Left ventricle myocardium inferior (tissue), 1 donor: ENCODE measurements around the gene MYRIP. TPM values are rescaled to one million over a fixed set of nuclear protein-coding genes. Genes with fewer than 3 reads are reported as not detected.
A peak's percentile ranks its signal among the peaks of the same experiment; 100 is the strongest.

Experiments used
- DNase-seq: peaks from one replicate; pipeline ENCODE4 v3.0.0-alpha.2; 2020
- H3K27ac ChIP-seq: fragments of 200-600 bp; replicated peaks from 2 replicates; pipeline ENCODE4 v1.8.0; 2021
- H3K27me3 ChIP-seq: fragments of 200-600 bp; 2 replicates; pipeline ENCODE4 v1.8.0; 2021; ENCODE audit warnings: low read depth
- H3K36me3 ChIP-seq: fragments of 200-600 bp; 2 replicates; pipeline ENCODE4 v1.8.0; 2021
- H3K4me1 ChIP-seq: fragments of 200-600 bp; 2 replicates; pipeline ENCODE4 v1.8.0; 2021
- H3K4me3 ChIP-seq: fragments of 200-600 bp; 2 replicates; pipeline ENCODE4 v1.8.0; 2021; ENCODE audit warnings: mild to moderate bottlenecking, moderate library complexity
- H3K9me3 ChIP-seq: fragments of 200-600 bp; replicated peaks from 2 replicates; pipeline ENCODE4 v1.8.0; 2021
- intact Hi-C: fragments of 100-400 bp; cut with micrococcal nuclease; formaldehyde crosslinking; loops from one replicate; pipeline ENCODE4 v1.11.0; 2022
- long read RNA-seq: library from polyadenylated mRNA; unstranded; transcript quantifications from one replicate; pipeline ENCODE4 v2.0.0, GENCODE V29; 2021
- total RNA-seq: library from RNA; stranded (reverse); fragmentation: NEBNext Ultra II Directional; extraction: Animal tissue kit (Norgen Biotek cat#: 25700); gene quantifications from one replicate; pipeline ENCODE4 v1.2.1, GENCODE V29; 2021
- TF ChIP-seq, protein P1 (sequence below): fragments of 200-600 bp; IDR thresholded peaks from 2 replicates; pipeline ENCODE4 v1.8.0; 2021; ENCODE audit warnings: antibody characterized with exemption, mild to moderate bottlenecking, borderline replicate concordance
- donor health status: DM: no; HTN: yes; CAD: no; lungs with severe emphysema.

Gene MYRIP
- total RNA-seq, result 1.5 TPM
- long read RNA-seq, full-length matches to known transcripts, result 1 of 4 reads
- long read RNA-seq, partial matches to known transcripts, result 1 of 4 reads
- long read RNA-seq, other reads (novel, unspliced or antisense), result 2 of 4 reads

DNA sequence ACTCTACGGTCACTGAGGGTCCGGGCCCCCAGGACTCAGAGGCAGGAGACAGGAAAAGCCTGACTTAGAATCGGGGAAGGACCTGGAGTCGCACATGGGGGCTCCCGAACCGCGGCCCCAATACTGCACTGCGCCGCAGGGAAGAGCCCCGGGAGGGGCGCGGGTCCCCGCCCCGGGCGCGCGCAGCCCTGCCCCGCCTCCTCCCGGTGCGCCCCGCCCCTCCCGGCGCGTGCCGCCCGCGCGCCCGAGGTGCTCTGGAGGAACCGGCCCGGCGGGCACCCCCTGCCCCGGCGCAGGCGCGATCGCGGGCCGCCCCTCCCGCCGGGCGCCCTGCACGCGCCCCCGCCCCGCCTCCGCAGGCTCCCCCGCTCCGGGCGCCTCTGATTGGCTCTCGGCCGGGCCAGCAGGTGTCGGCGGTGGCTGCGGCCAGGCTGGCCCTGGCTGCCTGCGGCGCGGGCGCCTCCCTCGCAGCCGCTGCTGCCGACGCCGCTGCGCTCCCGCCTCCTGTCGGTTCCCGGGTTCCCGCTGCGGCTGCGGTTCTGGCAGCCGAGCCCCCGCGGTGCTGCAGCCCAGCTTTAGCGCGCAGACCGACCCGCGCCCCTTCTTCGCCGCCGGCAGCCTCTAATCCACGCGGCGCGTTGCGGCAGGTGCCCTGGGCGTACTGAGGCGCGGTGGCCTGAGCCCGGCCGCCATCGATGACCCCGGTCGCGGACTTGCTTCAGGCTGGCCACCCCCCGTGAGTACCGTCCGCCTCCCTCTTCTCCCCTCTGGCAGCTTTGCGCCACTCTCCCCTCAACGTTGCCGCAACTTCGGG, at the start of gene MYRIP:
TSS of gene MYRIP (plus strand) at position 429 of the 814 bp plus-strand sequence. CDS start 91,208 bp downstream, outside the sequence.
- TF ChIP-seq, protein P1, sequence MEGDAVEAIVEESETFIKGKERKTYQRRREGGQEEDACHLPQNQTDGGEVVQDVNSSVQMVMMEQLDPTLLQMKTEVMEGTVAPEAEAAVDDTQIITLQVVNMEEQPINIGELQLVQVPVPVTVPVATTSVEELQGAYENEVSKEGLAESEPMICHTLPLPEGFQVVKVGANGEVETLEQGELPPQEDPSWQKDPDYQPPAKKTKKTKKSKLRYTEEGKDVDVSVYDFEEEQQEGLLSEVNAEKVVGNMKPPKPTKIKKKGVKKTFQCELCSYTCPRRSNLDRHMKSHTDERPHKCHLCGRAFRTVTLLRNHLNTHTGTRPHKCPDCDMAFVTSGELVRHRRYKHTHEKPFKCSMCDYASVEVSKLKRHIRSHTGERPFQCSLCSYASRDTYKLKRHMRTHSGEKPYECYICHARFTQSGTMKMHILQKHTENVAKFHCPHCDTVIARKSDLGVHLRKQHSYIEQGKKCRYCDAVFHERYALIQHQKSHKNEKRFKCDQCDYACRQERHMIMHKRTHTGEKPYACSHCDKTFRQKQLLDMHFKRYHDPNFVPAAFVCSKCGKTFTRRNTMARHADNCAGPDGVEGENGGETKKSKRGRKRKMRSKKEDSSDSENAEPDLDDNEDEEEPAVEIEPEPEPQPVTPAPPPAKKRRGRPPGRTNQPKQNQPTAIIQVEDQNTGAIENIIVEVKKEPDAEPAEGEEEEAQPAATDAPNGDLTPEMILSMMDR, result no peak
- Histone ChIP-seq H3K27me3 (peaks cover 41% of the 10 kb centered on the region), H3K27ac (peak within 1 kb of the TSS; percentile 38), H3K4me1 (peaks cover 23% of the 10 kb centered on the region), H3K9me3 (no peaks in the 10 kb centered on the region), H3K4me3 (peak within 1 kb of the TSS; percentile 75), H3K36me3 (no peaks in the 10 kb centered on the region)
- intact Hi-C loops, result loop anchor here (10.0 kb wide), 1 partner anchor 365 kb away; no protein-coding TSS in a partner anchor
- DNase-seq, result peak; percentile 61

DNA sequence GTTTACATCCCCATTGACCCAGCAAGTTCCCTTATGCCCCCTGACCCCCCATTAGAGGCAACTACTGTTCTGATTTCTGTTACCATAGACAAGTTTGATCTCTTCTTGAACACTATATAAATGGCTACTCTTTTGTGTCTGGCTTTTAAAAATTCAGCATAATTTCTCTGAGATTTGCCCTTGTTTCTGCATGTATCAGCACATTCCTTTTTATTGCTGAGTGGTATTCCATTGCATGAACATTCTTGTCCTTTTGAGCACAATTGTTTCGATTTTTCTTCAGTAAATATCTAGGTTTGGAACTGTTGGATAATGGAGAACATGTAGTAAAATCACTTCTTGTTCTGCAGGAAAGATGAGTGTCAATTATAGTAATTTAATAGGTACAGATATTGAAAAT, 49.1 kb upstream of the MYRIP start:
- no peaks in the 10 kb centered on the region for H3K9me3 ChIP-seq
- H3K36me3 ChIP-seq, result no peaks in the 10 kb centered on the region
- TF ChIP-seq, protein P1, result no peak
- no peak overlapping the region for H3K4me3 ChIP-seq
- no peak overlapping the region for H3K27ac ChIP-seq
- no peaks in the 10 kb centered on the region for H3K27me3 ChIP-seq
- intact Hi-C loops, result no loop called here
- DNase-seq, result no peak
- no peaks in the 10 kb centered on the region for H3K4me1 ChIP-seq

DNA sequence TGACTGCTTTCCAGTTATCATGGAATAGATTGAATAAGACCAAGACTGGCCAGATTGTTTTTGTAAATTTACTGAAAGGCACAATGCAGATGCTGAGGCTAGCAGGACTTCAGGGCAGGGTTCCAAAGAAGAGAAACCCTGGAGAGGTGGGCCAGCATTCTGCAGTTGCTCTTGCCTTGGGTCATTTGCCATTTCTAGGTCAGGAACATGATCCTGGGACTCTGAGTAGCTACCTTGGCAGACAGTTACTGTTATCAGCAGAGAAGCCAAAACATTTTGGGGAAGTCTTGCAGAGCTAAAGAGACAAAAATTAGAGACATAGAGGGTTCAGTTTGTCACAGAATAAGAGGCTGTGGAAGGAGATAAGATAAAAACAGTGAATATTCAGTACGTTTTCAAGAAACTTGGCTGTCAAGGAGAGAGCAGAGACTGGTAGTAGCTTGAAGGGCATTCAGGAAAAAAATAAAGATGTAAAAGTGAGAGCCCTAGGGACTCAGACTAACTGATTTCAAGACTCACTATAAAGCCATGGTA, 46.8 kb upstream of the MYRIP start:
- Histone ChIP-seq H3K36me3 (no peaks in the 10 kb centered on the region), H3K9me3 (no peaks in the 10 kb centered on the region), H3K4me3 (no peak overlapping the region), H3K4me1 (no peaks in the 10 kb centered on the region), H3K27me3 (no peaks in the 10 kb centered on the region), H3K27ac (no peak overlapping the region)
- intact Hi-C loops, result no loop called here
- TF ChIP-seq, protein P1, result no peak
- no peak for DNase-seq

DNA sequence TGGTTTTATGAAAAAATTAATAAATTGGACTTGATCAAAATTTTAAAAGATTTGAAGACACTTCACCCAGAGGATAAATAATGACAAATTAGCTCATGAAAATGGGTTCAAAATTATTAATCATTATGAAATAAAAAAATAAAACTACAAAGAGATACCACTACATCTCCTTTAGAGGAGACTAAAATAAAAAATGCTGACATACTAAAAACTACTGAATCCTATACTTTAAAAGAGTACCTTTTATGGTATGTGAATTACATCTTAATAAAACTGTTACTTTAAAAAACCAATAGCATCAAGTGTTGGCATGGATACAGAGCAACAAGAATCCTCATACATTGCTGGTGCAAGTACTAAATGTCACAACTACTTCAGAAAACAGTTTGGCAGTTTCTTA, 46.0 kb upstream of the MYRIP start:
- TF ChIP-seq, protein P1, result no peak
- H3K4me1 ChIP-seq, result no peaks in the 10 kb centered on the region
- H3K36me3 ChIP-seq, result no peaks in the 10 kb centered on the region
- no peak for DNase-seq
- intact Hi-C loops, result no loop called here
- H3K4me3 ChIP-seq, result no peak overlapping the region
- H3K27ac ChIP-seq, result no peak overlapping the region
- H3K9me3 ChIP-seq, result no peaks in the 10 kb centered on the region
- no peaks in the 10 kb centered on the region for H3K27me3 ChIP-seq

DNA sequence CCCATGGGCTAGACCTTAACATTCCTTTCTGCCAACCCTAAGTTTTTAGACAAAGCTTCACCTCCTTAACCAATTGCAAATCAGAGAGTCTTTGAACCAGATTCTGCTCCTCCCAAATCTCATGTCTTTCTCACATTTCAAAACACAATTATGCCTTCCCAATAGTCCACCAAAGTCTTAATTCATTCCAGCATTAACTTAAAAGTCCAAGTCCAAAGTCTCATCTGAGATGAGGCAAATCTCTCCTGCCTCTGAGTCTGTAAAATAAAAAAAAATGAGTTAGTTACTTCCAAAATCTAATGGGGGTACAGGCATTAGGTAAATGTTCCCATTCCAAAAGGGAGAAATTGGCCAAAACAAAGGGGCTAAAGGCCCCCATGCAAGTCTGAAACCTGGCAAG, 43.8 kb upstream of the MYRIP start:
- no peak for DNase-seq
- H3K4me3 ChIP-seq, result no peak overlapping the region
- TF ChIP-seq, protein P1, result no peak
- no peaks in the 10 kb centered on the region for H3K9me3 ChIP-seq
- no peaks in the 10 kb centered on the region for H3K27me3 ChIP-seq
- H3K36me3 ChIP-seq, result no peaks in the 10 kb centered on the region
- H3K27ac ChIP-seq, result no peak overlapping the region
- H3K4me1 ChIP-seq, result no peaks in the 10 kb centered on the region
- intact Hi-C loops, result no loop called here
